ENCODE results near the gene GIMAP1.

GRCh38 chr7:150742286-150742968, 26.0 kb downstream of the GIMAP1 start:
- TF ChIP-seq EZH2phosphoT487 (IDR thresholded peaks at IDR 0.05; ENCODE audit: insufficient read depth, low read depth) (no peak), EZH2 (IDR thresholded peaks at IDR 0.05; ENCODE audit: insufficient read depth, poor library complexity, severe bottlenecking) (no peak)
